Bronchial epithelial cell (primary cell): ENCODE results near the gene TRPM3. TPM values are rescaled to one million over a fixed set of nuclear protein-coding genes. Genes with fewer than 3 reads are reported as not detected.

Source experiments
- DNase-seq: peaks from one replicate; pipeline ENCODE4 v3.0.0-alpha.2; 2010; ENCODE audit warnings: low read depth
- FAIRE-seq: peaks from 2 replicates; lab custom pipeline; 2011; peaks lifted over from hg19 to GRCh38; lab: Jason Lieb, UNC
- H3K27me3 ChIP-seq: 2 replicates; pipeline ENCODE4 v1.5.1; 2011; ENCODE audit warnings: low read length; ENCODE audit not compliant: control insufficient read depth, insufficient read depth
- H3K36me3 ChIP-seq: 2 replicates; pipeline ENCODE4 v1.5.1; 2011; ENCODE audit warnings: low read length; ENCODE audit not compliant: control insufficient read depth, insufficient read depth
- H3K4me3 ChIP-seq: 2 replicates; pipeline ENCODE4 v1.5.1; 2011; ENCODE audit warnings: mild to moderate bottlenecking, low read depth, low read length, control low read depth
- CTCF ChIP-seq: IDR thresholded peaks from 2 replicates; pipeline ENCODE4 v1.5.1; 2011; ENCODE audit warnings: mild to moderate bottlenecking, moderate library complexity, low read length, control low read depth, inconsistent platforms; ENCODE audit not compliant: insufficient read depth, severe bottlenecking
- total RNA-seq: library from RNA; depleted of rRNA; stranded (reverse); fragments of >200 nt; gene quantifications from 2 replicates; pipeline ENCODE4 v1.2.1, GENCODE V29; 2014

Gene TRPM3
- total RNA-seq, 1 donor from 2014 or later, result not detected

GRCh38 chr9:71025728-71026127 is 95.7 kb downstream of the TRPM3 start:
- Histone ChIP-seq H3K4me3 (no peak overlapping the region), H3K27me3 (no peaks in the 10 kb centered on the region), H3K36me3 (no peaks in the 10 kb centered on the region)
- no peak for FAIRE-seq
- TF ChIP-seq CTCF, result no peak
- no peak for DNase-seq

GRCh38 chr9:71025201-71025600 is 96.2 kb downstream of the TRPM3 start:
- no peak for TF ChIP-seq CTCF
- H3K36me3 ChIP-seq, result no peaks in the 10 kb centered on the region
- no peak overlapping the region for H3K4me3 ChIP-seq
- H3K27me3 ChIP-seq, result no peaks in the 10 kb centered on the region
- DNase-seq, result no peak
- no peak for FAIRE-seq

GRCh38 chr9:71010258-71010657 is 111.2 kb downstream of the TRPM3 start:
- TF ChIP-seq CTCF, result no peak
- no peak for DNase-seq
- FAIRE-seq, result no peak
- Histone ChIP-seq H3K27me3 (no peaks in the 10 kb centered on the region), H3K4me3 (no peak overlapping the region), H3K36me3 (no peaks in the 10 kb centered on the region)

GRCh38 chr9:71005456-71005855 is 116.0 kb downstream of the TRPM3 start:
- TF ChIP-seq CTCF, result no peak
- Histone ChIP-seq H3K36me3 (no peaks in the 10 kb centered on the region), H3K4me3 (no peak overlapping the region), H3K27me3 (no peaks in the 10 kb centered on the region)
- DNase-seq, result no peak
- no peak for FAIRE-seq

- H3K4me3 ChIP-seq, result no peak overlapping the region
- no peak for DNase-seq
- H3K36me3 ChIP-seq, result no peaks in the 10 kb centered on the region
- no peak for FAIRE-seq
- H3K27me3 ChIP-seq, result no peaks in the 10 kb centered on the region
- TF ChIP-seq CTCF, result no peak
Measured at GRCh38 chr9:71004196-71004595, 117.2 kb downstream of the TRPM3 start.

GRCh38 chr9:71003346-71003745 is 118.1 kb downstream of the TRPM3 start:
- TF ChIP-seq CTCF, result no peak
- DNase-seq (no peak), FAIRE-seq (no peak)
- no peaks in the 10 kb centered on the region for H3K27me3 ChIP-seq
- H3K4me3 ChIP-seq, result no peak overlapping the region
- H3K36me3 ChIP-seq, result no peaks in the 10 kb centered on the region
